ENCODE measurements around the gene SFN. TPM values are rescaled to one million over a fixed set of nuclear protein-coding genes. Genes with fewer than 3 reads are reported as not detected.
"Not testable (repeated sequence)": the region's sequence is repeated elsewhere in the genome, so short reads cannot be mapped to it uniquely, and the experiment has no call there.

Gene SFN
- total RNA-seq, 4 donors from 2014 or later, result 364 to 1,347 (median 744) TPM

- peaks cover 7% of the 10 kb centered on the region for H3K4me1 ChIP-seq
- H3K36me3 ChIP-seq, result peaks cover 43% of the 10 kb centered on the region
- WGBS, result 57% methylated on average over 2 of the region's 2 CpGs
- DNase-seq (ENCODE audit: low spot score in 2 of 2), result no peak
- H3K9me3 ChIP-seq, result no peaks in the 10 kb centered on the region
- no peak overlapping the region for H3K4me3 ChIP-seq
- H3K27me3 ChIP-seq, result no peaks in the 10 kb centered on the region
- no peak overlapping the region for H3K27ac ChIP-seq
- no peak for TF ChIP-seq EP300 (IDR thresholded peaks at IDR 0.05)
- no peak for TF ChIP-seq POLR2A (IDR thresholded peaks at IDR 0.05)
- no peak for TF ChIP-seq POLR2AphosphoS5 (IDR thresholded peaks at IDR 0.05)
- no peak for TF ChIP-seq CTCF (IDR thresholded peaks at IDR 0.05)
Measured at GRCh38 chr1:26877326-26877725, 14.4 kb downstream of the SFN start.

- WGBS, result 90% methylated on average over 4 of the region's 4 CpGs
- TF ChIP-seq POLR2A (IDR thresholded peaks at IDR 0.05) (no peak), POLR2AphosphoS5 (IDR thresholded peaks at IDR 0.05) (no peak), CTCF (IDR thresholded peaks at IDR 0.05) (no peak), EP300 (IDR thresholded peaks at IDR 0.05) (no peak)
- Histone ChIP-seq H3K27me3 (no peaks in the 10 kb centered on the region), H3K4me1 (peaks cover 7% of the 10 kb centered on the region), H3K27ac (no peak overlapping the region), H3K4me3 (no peak overlapping the region), H3K36me3 (peaks cover 67% of the 10 kb centered on the region), H3K9me3 (no peaks in the 10 kb centered on the region)
- DNase-seq (ENCODE audit: low spot score in 2 of 2), result no peak
Measured at GRCh38 chr1:26879793-26880192, 16.8 kb downstream of the SFN start.

GRCh38 chr1:26881611-26882010 lies 18.7 kb downstream of the SFN start:
- not testable (repeated sequence) for H3K27me3 ChIP-seq; H3K27ac ChIP-seq; H3K4me1 ChIP-seq; H3K9me3 ChIP-seq; H3K4me3 ChIP-seq; DNase-seq (ENCODE audit: low spot score in 2 of 2)
- H3K36me3 ChIP-seq, result peaks cover 86% of the 10 kb centered on the region
- WGBS, result 89% methylated on average over 6 of the region's 6 CpGs

GRCh38 chr1:26882696-26883463 lies 19.9 kb downstream of the SFN start:
- H3K27me3 ChIP-seq, result no peaks in the 10 kb centered on the region
- H3K36me3 ChIP-seq, result peaks cover 95% of the 10 kb centered on the region
- TF ChIP-seq POLR2AphosphoS5 (IDR thresholded peaks at IDR 0.05) (no peak), CTCF (IDR thresholded peaks at IDR 0.05) (no peak), EP300 (IDR thresholded peaks at IDR 0.05) (no peak), POLR2A (IDR thresholded peaks at IDR 0.05) (no peak)
- no peak for DNase-seq (ENCODE audit: low spot score in 2 of 2)
- no peaks in the 10 kb centered on the region for H3K9me3 ChIP-seq
- WGBS, result 88% methylated on average over 5 of the region's 5 CpGs
- H3K4me3 ChIP-seq, result no peak overlapping the region
- H3K27ac ChIP-seq, result no peak overlapping the region
- H3K4me1 ChIP-seq, result peaks cover 3% of the 10 kb centered on the region

- H3K36me3 ChIP-seq, result peaks cover 65% of the 10 kb centered on the region
- WGBS, result 84% methylated on average over 1 of the region's 1 CpG
- TF ChIP-seq EP300 (IDR thresholded peaks at IDR 0.05) (no peak), CTCF (IDR thresholded peaks at IDR 0.05) (peak in 1 of 2 donors; percentile 26), POLR2AphosphoS5 (IDR thresholded peaks at IDR 0.05) (no peak), POLR2A (IDR thresholded peaks at IDR 0.05) (no peak)
- H3K4me3 ChIP-seq, result no peak overlapping the region
- H3K27me3 ChIP-seq, result no peaks in the 10 kb centered on the region
- H3K27ac ChIP-seq, result no peak overlapping the region
- H3K4me1 ChIP-seq, result peaks cover 21% of the 10 kb centered on the region
- no peak for DNase-seq (ENCODE audit: low spot score in 2 of 2)
- H3K9me3 ChIP-seq, result no peaks in the 10 kb centered on the region
Measured at GRCh38 chr1:26887125-26887524, 24.2 kb downstream of the SFN start.
